ENCODE results near the gene ZNF341.

- TF ChIP-seq POLR2A (IDR thresholded peaks at IDR 0.05) = no peak
- TF ChIP-seq, protein P1, sequence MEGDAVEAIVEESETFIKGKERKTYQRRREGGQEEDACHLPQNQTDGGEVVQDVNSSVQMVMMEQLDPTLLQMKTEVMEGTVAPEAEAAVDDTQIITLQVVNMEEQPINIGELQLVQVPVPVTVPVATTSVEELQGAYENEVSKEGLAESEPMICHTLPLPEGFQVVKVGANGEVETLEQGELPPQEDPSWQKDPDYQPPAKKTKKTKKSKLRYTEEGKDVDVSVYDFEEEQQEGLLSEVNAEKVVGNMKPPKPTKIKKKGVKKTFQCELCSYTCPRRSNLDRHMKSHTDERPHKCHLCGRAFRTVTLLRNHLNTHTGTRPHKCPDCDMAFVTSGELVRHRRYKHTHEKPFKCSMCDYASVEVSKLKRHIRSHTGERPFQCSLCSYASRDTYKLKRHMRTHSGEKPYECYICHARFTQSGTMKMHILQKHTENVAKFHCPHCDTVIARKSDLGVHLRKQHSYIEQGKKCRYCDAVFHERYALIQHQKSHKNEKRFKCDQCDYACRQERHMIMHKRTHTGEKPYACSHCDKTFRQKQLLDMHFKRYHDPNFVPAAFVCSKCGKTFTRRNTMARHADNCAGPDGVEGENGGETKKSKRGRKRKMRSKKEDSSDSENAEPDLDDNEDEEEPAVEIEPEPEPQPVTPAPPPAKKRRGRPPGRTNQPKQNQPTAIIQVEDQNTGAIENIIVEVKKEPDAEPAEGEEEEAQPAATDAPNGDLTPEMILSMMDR (IDR thresholded peaks at IDR 0.05) = peak; percentile 57 to 64
Observed at GRCh38 chr20:33791959-33792597, 60.3 kb downstream of the ZNF341 start.
